ENCODE measurements around the gene RNF19B. TPM values are rescaled to one million over a fixed set of nuclear protein-coding genes. Genes with fewer than 3 reads are reported as not detected.

Gene RNF19B
- total and polyA plus RNA-seq, 7 donors = 10.4 to 32.5 (median 18.8) TPM

DNA sequence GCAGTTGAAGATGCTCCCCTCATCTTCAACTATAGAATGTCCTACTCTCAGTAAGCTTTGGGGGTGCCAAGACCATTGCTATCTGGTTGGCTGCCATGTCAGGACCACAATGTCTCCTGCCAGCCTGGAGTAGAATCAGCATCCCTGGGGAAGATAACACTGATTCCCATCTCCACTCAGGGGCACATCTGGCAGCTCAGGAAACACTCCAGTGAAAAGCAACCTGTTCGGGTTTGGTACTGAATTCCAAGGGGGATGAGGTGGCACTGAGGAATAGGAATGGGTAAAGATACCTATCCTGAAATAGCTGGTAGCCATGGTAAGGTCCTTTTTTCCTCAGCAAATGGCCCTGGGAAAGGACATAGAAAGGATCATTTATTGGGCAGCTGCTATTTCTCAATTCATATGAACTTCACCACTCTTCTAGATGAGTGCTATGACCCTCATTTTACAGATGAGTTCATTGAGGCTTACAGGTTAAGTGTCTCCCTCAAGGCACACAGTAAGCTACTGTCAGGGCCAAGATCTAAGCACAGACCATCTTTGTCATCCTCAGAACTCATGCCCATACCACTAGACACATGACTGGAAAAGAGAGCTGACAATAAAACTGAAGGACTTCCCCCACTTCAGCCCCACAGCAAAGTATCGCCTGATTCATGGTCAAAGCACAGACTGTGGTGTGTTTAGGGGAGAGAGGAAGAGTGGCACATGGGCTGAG, 40.7 kb upstream of the RNF19B start:
- peaks cover 7 to 35% of the 10 kb centered on the region in 2 donors for H3K36me3 ChIP-seq (ENCODE audit: insufficient read depth in 1 of 2, low read depth in 1 of 2)
- no peak overlapping the region for H3K4me3 ChIP-seq
- H3K27ac ChIP-seq = no peak overlapping the region
- WGBS, 3 donors = 85 to 88% (median 87%) methylated on average over 2 of the region's 2 CpGs
- no peaks in the 10 kb centered on the region for H3K27me3 ChIP-seq (ENCODE audit: insufficient read depth in 3 of 3, low read length in 2 of 3)
- TF ChIP-seq, protein P1, sequence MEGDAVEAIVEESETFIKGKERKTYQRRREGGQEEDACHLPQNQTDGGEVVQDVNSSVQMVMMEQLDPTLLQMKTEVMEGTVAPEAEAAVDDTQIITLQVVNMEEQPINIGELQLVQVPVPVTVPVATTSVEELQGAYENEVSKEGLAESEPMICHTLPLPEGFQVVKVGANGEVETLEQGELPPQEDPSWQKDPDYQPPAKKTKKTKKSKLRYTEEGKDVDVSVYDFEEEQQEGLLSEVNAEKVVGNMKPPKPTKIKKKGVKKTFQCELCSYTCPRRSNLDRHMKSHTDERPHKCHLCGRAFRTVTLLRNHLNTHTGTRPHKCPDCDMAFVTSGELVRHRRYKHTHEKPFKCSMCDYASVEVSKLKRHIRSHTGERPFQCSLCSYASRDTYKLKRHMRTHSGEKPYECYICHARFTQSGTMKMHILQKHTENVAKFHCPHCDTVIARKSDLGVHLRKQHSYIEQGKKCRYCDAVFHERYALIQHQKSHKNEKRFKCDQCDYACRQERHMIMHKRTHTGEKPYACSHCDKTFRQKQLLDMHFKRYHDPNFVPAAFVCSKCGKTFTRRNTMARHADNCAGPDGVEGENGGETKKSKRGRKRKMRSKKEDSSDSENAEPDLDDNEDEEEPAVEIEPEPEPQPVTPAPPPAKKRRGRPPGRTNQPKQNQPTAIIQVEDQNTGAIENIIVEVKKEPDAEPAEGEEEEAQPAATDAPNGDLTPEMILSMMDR (IDR thresholded peaks at IDR 0.05) = no peak
- no peak for DNase-seq
- no peaks in the 10 kb centered on the region for H3K9me3 ChIP-seq
- H3K4me1 ChIP-seq = peaks cover 21% of the 10 kb centered on the region
- no peak for ATAC-seq
- intact Hi-C loops (cut with DNase I) = loop anchor here in 1 of 2 donors (5.0 kb wide), 1 partner anchor 73 kb away; no protein-coding TSS in a partner anchor

DNA sequence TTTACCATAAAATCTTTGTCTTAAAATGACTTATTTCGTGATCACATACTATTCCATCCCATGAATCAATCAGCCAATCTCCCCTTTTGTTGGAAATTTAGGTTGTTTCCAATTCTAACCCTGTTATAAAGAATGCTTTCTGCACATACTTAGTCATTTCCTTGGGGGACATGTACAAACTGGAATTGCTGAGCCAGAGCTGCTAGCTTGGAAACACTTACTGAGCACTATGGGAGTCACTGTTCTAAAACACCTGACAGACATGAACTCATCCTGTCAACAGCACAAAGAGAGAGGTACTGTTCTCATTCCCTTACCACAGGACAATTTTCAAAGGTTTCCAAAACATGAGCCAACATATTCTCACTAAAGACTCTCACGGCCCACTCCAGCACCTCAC, 40.0 kb upstream of the RNF19B start:
- peak in 2 of 4 donors; percentile 19 to 49 for ATAC-seq
- intact Hi-C loops (cut with DNase I) = loop anchor here in 1 of 2 donors (5.0 kb wide), 1 partner anchor 72 kb away; no protein-coding TSS in a partner anchor
- peaks cover 18% of the 10 kb centered on the region for H3K4me1 ChIP-seq

DNA sequence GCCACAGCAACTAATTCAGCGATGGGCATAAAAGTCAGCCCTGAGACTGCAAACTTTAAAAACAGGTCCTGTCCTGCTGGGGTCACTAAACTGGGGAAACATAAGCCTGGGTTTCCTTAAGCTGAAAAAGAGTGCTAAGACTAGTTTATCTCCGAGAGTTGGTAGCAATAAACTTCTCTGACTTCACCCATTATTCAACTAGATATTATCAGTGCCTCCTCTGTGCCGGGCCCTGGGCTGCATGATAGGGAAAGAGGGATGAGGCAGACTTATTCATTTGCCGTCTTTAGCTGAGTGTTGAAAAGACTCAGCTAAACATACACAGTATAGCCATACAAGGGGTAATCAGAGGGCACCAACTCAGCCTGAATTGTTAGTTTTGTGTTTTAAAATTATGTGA, 39.0 kb upstream of the RNF19B start:
- H3K27ac ChIP-seq = no peak overlapping the region
- 90 to 92% (median 91%) methylated on average over 4 of the region's 4 CpGs for WGBS, 3 donors
- H3K9me3 ChIP-seq = no peaks in the 10 kb centered on the region
- DNase-seq = no peak
- no peak for ATAC-seq
- H3K36me3 ChIP-seq (ENCODE audit: insufficient read depth in 1 of 2, low read depth in 1 of 2) = peaks cover 7 to 22% of the 10 kb centered on the region in 2 donors
- H3K4me1 ChIP-seq = peaks cover 20% of the 10 kb centered on the region
- intact Hi-C loops (cut with DNase I) = no loop called here
- H3K27me3 ChIP-seq (ENCODE audit: insufficient read depth in 3 of 3, low read length in 2 of 3) = no peaks in the 10 kb centered on the region
- no peak overlapping the region for H3K4me3 ChIP-seq
- TF ChIP-seq, protein P1 (IDR thresholded peaks at IDR 0.05) = no peak

More for the DNA sequence above, 40.0 kb upstream of the RNF19B start:
- Histone ChIP-seq H3K27me3 (ENCODE audit: insufficient read depth in 3 of 3, low read length in 2 of 3) (no peaks in the 10 kb centered on the region), H3K36me3 (ENCODE audit: insufficient read depth in 1 of 2, low read depth in 1 of 2) (peaks cover 7 to 28% of the 10 kb centered on the region in 2 donors), H3K4me3 (no peak overlapping the region), H3K27ac (no peak overlapping the region), H3K9me3 (no peaks in the 10 kb centered on the region)
- no peak for DNase-seq
- TF ChIP-seq, protein P1 (IDR thresholded peaks at IDR 0.05) = no peak
- 77 to 96% (median 78%) methylated on average over 2 of the region's 2 CpGs for WGBS, 3 donors

DNA sequence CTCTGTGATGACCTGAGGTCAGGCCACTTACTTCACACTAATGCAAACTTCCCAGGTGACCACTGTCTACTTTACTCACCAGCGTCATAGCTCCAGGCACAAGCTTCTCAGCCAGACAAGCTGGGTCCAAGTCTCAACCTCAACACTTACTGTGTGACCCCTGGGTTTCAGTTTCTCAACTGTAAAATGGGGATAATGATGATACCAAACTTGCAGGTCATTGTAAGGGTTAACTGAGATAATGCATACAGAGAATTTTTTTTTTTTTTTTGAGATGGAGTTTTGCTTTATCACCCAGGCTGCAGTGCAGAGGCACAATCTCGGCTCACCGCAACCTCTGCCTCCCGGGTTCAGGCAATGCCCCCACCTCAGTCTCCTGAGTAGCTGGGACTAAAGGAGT, 37.4 kb upstream of the RNF19B start:
- 87 to 96% (median 92%) methylated on average over 4 of the region's 4 CpGs for WGBS, 3 donors
- Histone ChIP-seq H3K9me3 (no peaks in the 10 kb centered on the region), H3K4me1 (peaks cover 29% of the 10 kb centered on the region), H3K4me3 (no peak overlapping the region), H3K27ac (no peak overlapping the region), H3K27me3 (ENCODE audit: insufficient read depth in 3 of 3, low read length in 2 of 3) (no peaks in the 10 kb centered on the region), H3K36me3 (ENCODE audit: insufficient read depth in 1 of 2, low read depth in 1 of 2) (peaks cover 0 to 5% of the 10 kb centered on the region in 2 donors)
- TF ChIP-seq, protein P1 (IDR thresholded peaks at IDR 0.05) = no peak
- no peak for ATAC-seq
- no peak for DNase-seq
- intact Hi-C loops (cut with DNase I) = no loop called here

Data from psoas muscle (tissue), 8 donors.